Measurements from ENCODE around the gene GPR55. TPM values are rescaled to one million over a fixed set of nuclear protein-coding genes. Genes with fewer than 3 reads are reported as not detected.

Gene GPR55
- total and polyA plus RNA-seq, 2 of the 8 experiments (the other 6 are each of a cell fraction or from before 2014, with no cell fraction given), result not detected

DNA sequence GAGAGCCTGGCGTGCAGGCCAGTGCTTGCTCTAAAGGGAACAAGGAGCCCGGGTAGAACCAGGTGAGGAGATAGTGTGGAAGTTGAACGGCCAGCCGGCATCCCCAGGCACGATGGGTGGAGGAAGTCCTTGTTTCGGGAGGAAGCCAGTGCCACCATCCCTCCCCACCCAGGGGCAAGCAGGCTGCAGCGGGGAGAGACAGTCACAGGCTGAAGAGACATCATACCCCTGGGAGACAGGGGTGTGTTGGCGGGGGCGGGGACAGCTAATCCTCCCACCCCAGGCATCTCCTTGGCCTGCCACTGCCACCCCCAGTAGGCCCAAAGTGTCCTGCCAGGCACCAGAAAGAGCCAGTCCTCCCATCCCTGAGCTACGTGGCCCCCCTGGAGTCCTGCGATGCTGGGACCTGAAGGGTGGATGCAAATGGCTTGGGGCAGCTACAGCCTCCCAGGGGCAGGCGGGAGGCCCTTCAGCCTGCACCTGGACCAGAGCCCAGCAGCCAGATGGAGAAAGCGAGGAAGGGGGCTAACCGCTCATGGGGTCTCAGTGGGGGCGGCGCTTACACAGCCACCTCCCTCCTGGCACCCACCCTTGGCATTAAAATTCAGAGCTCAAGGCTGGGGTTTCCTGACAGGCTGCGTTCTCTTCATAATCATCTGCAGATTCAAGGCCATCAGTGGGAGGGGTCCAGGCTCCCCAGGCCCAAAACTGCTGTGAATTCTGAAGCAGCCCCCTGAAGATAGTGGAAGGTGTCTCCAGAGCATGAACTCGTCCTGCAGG is 14.8 kb upstream of the GPR55 start:
- Histone ChIP-seq H3K4ac (replicated peaks; ENCODE audit: insufficient read length, low read depth, low read length) (no peak overlapping the region), H2AFZ (ENCODE audit: low read length) (no peak overlapping the region), H3K23ac (ENCODE audit: insufficient read length) (no peak overlapping the region), H3K14ac (ENCODE audit: insufficient read length) (no peak overlapping the region), H4K5ac (ENCODE audit: insufficient read length, low read depth, low read length) (no peak overlapping the region), H2AK5ac (ENCODE audit: low read depth, low read length) (no peak overlapping the region), H3K4me1 (replicated peaks in 1 of 4; ENCODE audit: control insufficient read depth in 3 of 4, insufficient read depth in 4 of 4, low read length in 3 of 4) (peaks cover 0 to 1% (median 0%) of the 10 kb centered on the region in 4 experiments; a peak in 1 of 7 replicates), H3K27me3 (replicated peaks in 1 of 4; ENCODE audit: control insufficient read depth in 3 of 4, extremely low read depth in 1 of 4, insufficient read depth in 3 of 4, low read length in 3 of 4) (no peaks in the 10 kb centered on the region), H2BK12ac (ENCODE audit: low read depth, low read length) (no peak overlapping the region), H3K56ac (replicated peaks; ENCODE audit: insufficient read length, low read depth, low read length) (no peak overlapping the region), H2BK5ac (ENCODE audit: low read depth, low read length) (no peak overlapping the region), H3K79me2 (ENCODE audit: control insufficient read depth in 1 of 2, insufficient read depth in 2 of 2, low read length in 2 of 2) (no peaks in the 10 kb centered on the region), H4K20me1 (replicated peaks in 1 of 2; ENCODE audit: control insufficient read depth in 1 of 2, insufficient read depth in 2 of 2, low read length in 2 of 2) (no peaks in the 10 kb centered on the region), H3K79me1 (ENCODE audit: low read depth, low read length) (no peaks in the 10 kb centered on the region), H3K9me3 (ENCODE audit: insufficient read depth in 2 of 2, low read depth in 1 of 2, low read length in 1 of 2) (no peaks in the 10 kb centered on the region), H2BK20ac (ENCODE audit: low read length) (no peak overlapping the region), H3K18ac (ENCODE audit: extremely low read depth, low read length) (no peak overlapping the region), H3K9ac (replicated peaks in 1 of 4; ENCODE audit: extremely low read depth in 1 of 4, low read depth in 3 of 4, low read length in 3 of 4) (no peak overlapping the region), H3K36me3 (ENCODE audit: control insufficient read depth in 2 of 4, insufficient read depth in 4 of 4, low read length in 3 of 4) (no peaks in the 10 kb centered on the region), H2BK120ac (replicated peaks; ENCODE audit: low read depth, low read length) (no peak overlapping the region), H3K27ac (ENCODE audit: low read depth, low read length) (no peak overlapping the region), H4K91ac (replicated peaks; ENCODE audit: insufficient read length, low read length) (no peak overlapping the region), H2BK15ac (ENCODE audit: low read length) (no peak overlapping the region), H3K4me3 (ENCODE audit: extremely low read depth in 1 of 4, insufficient read depth in 2 of 4, low read depth in 3 of 4, low read length in 4 of 4) (no peak overlapping the region), H3K23me2 (ENCODE audit: low read depth, low read length) (no peaks in the 10 kb centered on the region), H4K8ac (ENCODE audit: extremely low read depth, insufficient read depth, low read length) (no peak overlapping the region), H3K4me2 (ENCODE audit: insufficient read depth in 1 of 2, low read depth in 2 of 2, low read length in 2 of 2) (no peak overlapping the region)
- TF ChIP-seq USF2 (IDR thresholded peaks at IDR 0.05; ENCODE audit: low read length) (no peak), RAD21 (IDR thresholded peaks at IDR 0.05 in 1 of 2, conservative IDR thresholded peaks at IDR 0.05 in 1 of 2; ENCODE audit: low read depth in 2 of 2, low read length in 2 of 2) (no peak)
- no peak for FAIRE-seq
- ChIA-PET POLR2A (ENCODE audit: partially characterized antibody) (interaction anchor here (2.0 kb wide), 1 partner anchor 13 kb away, joined by 4 read pairs; no protein-coding TSS in a partner anchor), CTCF (ENCODE audit: partially characterized antibody) (interaction anchor here (0.8 to 7.1 kb wide), 7 partner anchors 14 to 116 kb away, joined by 3 to 49 read pairs (median 3); partner anchors contain the start of gene GPR55)
- peak in 1 of 2 experiments; percentile 41 for DNase-seq (ENCODE audit: low read depth in 1 of 2, low spot score in 2 of 2)
- 91% methylated on average over 16 of the region's 18 CpGs; no CpG with 5 or more reads in 1 of the 2 experiments for WGBS, 2 experiments (ENCODE audit: extremely low coverage in 1 of 2, insufficient coverage in 1 of 2, insufficient read length in 1 of 2, insufficient replicate concordance in 2 of 2, low coverage in 1 of 2, low lambda C conversion rate in 2 of 2, missing lambda C conversion rate in 1 of 2)

Measured in H1 (cell line).